HG03097 (cell line): ENCODE data around the gene KRT33B.

Experiments
- ATAC-seq: cut with Tn5 transposase; IDR thresholded peaks from one replicate; pipeline ENCODE4 v1.9.1; 2021; ENCODE audit not compliant: unreplicated experiment, low FRiP score

The KRT33B gene

DNA sequence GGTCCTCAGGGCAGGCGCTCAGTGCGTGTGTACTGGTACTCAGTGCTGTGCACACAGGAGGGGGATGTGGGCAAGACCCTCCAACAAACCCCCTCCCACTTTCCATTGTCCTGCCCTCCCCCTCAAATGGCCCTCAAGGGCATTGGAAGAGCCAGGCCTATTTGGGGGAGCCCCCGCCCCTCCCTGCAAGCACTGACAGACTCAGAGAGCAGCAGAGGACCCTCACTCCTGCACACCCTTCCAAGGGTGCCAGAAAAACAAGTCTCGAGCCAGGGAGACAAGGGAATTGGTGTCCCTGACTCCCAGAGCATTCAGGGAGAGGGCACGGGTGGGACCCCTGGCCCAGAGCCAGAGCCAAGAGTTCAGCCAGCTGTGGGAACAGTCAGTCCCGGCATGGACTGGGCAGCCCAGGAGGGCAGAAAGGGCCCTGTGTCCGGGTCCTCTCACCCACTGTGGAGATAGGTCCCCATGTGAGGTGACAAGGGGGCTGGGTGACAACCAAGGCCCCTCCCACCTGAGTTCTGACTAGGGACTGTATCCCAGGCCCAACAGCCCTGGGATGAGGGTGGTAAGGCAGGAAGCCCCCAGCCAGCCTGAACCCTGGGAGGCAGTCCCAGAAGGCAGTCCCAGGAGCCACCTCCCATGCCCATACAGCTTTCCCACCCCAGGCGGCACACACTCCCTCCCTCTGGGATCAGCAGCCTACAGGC is 42.0 kb downstream of the KRT33B start:
- ATAC-seq = no peak

DNA sequence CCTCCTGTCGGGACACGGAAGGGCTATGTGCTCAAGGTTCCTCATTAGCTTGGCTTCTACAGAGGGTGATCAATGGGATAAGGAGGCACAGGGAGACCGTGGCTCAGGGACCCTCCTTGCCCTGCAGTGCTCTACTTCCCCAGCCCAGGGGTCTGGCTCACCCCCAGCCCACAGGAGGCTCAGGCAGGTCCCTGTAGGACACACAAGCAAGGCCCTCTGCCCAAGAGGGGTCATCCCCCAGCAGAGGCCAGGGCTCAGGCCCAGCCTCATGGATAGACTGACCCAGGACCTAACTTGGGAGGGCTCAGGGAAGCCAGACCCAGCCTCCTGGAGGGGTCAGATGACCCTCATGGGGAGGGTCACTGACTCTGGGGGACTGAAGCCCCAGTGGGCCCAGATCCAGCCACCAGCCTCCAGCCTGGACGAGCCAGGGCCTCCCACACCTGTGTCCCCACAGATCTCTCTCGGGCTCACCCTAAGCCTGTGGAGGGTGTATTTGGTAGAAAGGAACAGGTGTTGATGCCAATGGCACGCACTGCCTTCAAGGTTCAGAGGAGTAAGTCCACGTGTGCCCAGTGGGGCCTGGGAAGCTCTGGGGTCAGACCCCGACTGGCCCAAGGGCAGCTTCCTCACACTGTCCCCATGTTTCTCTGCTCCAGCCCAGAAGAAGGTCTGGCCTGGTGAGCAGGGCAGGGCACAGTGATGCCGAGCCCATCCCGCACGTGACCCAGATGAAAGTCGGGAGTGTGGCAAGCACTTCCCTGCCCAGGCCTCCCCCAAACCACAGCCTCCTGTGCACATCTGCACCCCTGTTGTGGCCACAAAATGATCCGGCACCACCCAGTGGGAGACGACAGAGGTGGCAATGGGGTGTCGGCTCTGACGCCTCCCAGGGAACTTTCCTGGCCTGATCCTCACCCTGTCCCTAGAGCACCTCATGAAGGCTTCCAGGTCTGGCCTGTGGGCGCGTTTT is 43.2 kb downstream of the KRT33B start:
- no peak for ATAC-seq

DNA sequence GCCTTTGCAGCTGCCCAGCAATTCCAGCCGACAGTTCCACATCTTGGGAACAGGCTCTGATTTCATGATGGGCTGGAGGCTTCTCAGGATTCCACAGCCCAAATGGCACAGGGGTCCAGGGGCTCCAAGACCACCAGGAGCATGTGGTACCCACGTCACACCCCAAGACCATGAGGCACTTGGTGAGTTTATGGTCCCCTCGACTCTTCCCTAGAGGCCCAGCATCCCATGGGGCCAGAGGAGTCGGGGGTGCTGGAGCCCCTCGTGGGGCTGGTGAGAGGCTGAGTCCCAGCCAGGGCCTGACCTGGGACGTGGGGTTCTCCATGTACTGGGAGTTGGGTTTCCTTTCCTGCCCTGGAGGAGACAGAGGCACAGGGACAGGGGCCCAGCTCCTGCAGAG is 44.0 kb downstream of the KRT33B start:
- no peak for ATAC-seq

DNA sequence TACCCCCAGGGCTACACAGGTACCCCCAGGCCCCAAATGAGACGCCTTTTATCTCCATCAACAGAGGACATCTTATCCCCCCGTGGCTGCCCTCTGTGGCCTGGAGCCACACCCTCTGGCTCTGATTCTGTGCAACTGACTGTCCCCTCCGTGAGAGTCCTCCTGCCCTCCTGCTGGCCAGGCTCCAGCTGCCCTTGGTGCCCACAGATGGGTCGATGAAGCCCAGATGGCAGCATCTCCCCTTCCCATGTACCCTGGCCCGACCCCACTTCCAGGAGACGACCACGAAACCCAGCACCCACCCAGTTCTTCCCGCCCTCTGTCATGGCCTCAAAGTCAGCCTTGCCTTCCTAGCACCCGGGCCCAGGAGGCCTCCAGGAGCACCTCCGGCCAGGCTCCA is 44.5 kb downstream of the KRT33B start:
- ATAC-seq = no peak

DNA sequence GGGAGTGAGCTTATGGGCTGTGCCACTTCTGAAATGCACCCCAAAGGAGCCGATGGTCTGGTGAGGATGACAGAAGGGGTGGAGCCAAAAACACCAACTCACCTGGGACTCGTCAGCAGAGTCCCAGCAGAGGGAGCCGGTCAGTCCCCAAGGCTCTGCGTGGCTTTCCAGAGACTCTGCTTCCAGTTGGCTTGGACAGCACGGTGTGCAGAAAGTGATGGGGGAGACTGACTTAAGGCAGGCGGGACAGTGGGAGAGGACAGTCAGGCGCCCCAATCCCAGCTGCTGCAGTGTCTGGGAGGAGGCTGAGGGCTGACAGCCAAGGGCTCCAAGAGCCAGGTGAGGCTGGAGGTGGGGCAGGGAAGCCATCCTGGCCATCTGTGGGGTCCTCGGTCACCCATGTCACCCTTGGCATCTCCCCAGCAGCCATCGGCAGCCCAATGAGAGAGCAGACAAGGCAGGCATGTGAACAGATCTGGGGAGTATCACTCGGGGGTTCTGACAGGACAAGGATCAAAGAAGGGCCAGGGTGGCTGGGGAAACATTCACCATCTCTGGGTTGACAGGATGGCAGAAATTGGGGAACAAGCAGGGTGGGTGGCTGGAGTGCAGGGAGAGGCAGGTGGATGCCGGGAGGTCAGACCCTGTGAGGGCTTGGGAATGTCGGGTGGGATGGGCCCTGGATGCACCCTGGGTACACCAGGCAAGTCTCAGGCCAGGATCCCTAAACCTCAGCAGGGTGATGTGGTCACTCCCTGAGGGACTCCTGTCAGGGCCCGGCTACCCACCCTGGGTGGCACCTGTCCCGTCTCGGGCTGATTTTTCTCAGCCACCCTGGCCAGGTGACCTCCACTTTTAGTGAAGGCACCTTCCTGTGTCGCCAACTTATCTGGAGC is 45.2 kb downstream of the KRT33B start:
- ATAC-seq = no peak

DNA sequence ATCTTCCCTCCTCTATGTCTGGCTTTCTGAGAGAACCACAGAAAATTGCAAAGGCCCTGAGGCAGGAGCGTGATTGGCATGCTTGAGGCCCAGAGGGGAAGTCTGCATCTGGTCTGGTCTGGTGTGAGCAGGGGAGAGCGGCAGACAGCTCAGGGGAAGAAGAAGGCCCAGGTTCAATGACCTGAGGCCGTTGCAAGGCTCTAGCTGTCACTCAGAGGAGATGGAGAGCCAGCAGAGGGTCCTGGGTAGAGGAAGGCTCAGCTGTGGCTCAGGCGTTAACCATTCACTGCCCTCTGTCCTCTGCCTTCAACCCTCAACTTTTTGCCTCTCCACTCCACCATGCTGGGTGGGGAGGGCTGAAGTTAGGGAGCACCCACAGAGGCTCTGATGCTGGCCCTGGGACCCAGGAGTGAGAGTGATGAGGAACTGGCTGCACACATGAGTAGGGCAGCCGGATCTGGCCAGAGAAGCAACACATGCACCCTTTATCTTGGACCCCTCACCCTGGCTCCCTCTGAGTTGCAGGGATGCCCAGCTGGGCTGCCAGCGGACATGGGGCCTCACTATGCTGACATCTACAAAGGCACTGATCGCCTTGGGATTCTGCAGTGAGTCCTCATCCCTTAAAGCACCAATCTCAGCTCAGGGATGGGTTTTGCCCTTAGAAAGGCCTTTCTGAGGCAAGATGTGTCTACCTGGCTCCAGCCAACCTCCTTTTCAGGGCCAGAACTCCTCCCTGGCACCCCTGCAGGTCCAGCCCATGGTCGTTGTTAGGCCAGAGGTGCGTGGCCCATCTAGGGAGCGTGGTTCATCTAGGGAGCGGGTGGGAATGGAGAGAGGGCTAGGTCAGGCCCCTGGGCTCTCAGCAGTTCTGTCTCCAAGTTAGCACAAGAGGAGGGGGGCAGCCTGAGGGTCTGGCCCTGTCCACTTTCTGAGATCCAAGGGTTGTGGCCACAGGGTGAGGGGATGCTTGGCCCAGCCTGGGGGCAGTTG is 46.4 kb downstream of the KRT33B start:
- ATAC-seq = no peak

DNA sequence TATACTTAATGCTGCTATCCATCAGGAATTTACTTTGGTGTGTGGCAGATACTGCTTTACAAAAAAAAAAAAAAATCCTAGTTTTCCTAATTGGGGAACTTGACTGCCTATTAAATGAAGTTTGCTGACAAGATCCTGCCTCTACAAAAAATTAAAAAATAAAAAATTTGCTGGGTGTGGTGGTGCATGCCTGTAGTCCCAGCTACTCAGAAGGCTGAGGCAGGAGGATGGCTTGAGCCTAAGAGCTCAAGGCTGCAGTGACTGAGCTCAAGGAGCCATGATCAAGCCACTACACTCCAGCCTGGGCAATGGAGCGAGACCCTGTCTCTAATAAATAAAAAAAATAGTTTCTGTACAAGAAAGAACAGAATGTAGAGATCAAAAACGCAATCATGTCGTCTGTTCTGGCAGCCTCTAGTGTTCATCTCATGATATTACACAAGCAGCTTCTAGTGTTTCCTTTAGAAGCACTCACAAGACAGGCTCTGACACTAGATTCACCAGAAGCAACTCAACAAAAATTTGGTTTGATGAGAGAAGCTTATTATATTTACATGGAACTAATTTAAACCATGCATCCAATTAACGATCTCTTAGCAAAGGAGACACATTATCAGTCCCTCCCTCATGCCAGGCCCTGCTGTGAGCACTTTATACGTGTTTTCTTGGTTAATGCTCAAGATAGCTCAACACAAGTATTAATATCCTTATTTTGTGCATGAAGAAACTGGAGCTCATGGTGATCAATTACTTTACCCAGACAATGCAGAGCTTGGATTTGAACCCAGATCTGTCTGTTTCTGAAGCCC is 47.3 kb downstream of the KRT33B start:
- ATAC-seq = no peak

DNA sequence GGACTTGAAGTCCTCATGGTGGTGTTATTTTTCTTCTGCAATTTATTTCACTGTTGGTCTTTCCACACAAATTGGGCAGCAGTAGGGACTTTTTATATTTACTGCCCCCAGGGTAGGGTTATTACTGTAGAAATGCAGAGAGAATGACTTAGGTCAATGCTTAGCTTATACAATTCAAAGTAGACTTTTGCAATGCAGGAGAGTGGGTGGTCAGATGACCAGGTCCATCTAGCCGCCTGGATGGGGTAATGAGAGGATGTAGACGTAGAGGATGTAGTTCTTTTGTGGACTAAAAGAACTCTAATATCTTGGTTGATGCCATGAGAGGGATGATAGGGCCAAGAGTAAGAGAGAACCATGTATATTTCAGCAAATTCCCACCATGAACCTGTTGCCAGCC is 51.4 kb downstream of the KRT33B start:
- ATAC-seq = no peak

DNA sequence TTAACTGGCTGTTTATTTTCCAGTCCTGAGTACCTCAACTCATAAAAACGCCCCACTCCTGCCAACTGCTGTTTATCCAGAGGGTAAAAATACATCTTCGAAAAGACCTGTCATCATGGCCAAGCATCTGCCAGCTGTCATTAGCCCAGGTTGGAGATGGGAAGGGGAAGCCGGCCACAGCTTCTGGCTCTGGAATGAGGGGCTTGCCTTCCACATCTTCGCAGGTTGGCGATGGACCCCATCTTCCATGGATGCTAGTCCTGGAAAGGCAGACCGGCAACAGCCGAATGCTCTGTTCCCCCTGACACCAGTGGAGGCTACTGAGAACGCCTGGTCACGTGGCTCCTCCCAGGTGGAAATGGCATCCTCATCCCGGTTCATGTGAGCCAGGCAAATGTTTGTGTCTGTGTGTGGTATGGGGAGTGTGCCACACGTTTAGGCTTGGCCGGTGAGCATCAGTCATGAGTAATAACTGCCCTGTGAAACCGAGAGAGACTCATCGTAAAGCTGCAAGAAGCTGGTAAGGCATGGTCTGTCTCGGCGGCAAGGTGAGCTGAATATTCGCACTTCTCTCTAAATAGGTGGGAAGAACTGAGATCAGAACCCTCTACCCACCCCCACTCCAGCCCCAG is 53.7 kb downstream of the KRT33B start:
- no peak for ATAC-seq

DNA sequence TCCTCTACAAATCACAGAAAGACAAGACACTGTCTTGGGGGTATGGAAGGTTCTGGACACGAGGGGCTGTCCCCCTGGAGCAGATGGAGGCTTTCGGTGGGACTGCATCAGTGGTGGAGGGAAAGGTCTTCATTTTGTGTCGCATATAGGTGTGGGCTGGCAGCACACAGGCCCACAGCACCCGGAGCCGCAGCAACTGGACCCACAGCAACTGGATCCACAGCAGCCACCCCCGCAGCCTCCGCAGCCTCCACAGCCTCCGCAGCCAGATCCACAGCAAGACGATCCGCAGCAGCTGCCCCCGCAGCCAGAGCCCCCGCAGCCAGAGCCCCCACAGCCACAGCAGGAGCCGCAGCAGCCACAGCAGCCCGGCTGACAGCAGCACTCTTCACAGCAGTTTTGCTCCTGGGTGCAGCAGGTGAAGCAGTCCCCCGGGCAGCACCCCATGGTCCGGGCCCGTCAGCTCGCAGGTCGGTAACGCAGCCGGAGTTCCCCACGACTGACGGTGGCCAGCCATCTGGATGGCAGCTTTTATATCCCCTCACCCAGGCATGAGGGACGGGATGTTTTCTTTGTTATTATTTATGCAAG is 54.3 kb downstream of the KRT33B start, which contains the start of gene KRTAP17-1:
Gene KRTAP17-1, minus strand, starts transcription at position 507 of the 591 bp plus-strand sequence. Its CDS starts 60 bp downstream, at position 447.
- no peak for ATAC-seq
